DOHH2 (cell line): Measurements from ENCODE around the gene SLC39A11.

Experiments
- H3F3A ChIP-seq: fragments of 200-600 bp; sonication (generic), shearing (Covaris generic); 2 replicates; pipeline ENCODE4 v1.6.0; 2016; ENCODE audit warnings: antibody characterized with exemption, mild to moderate bottlenecking; ENCODE audit not compliant: control insufficient read depth, insufficient read depth
- H3K27ac ChIP-seq: fragments of 200-600 bp; sonication (generic); 2 replicates; pipeline ENCODE4 v1.5.1; 2014; ENCODE audit warnings: low read depth, mild to moderate bottlenecking, low read length, moderate library complexity
- H3K27me3 ChIP-seq: fragments of 200-600 bp; sonication (generic); 2 replicates; pipeline ENCODE4 v1.6.1; 2014; ENCODE audit warnings: mild to moderate bottlenecking, low read length, mixed read lengths; ENCODE audit not compliant: control insufficient read depth
- H3K36me3 ChIP-seq: fragments of 200-600 bp; sonication (generic); 2 replicates; pipeline ENCODE4 v1.6.1; 2014; ENCODE audit warnings: mild to moderate bottlenecking, low read length, moderate library complexity, mixed read lengths; ENCODE audit not compliant: control insufficient read depth
- H3K4me1 ChIP-seq: fragments of 200-600 bp; sonication (generic); 2 replicates; pipeline ENCODE4 v1.6.1; 2014; ENCODE audit warnings: mild to moderate bottlenecking, low read length, mixed read lengths; ENCODE audit not compliant: control insufficient read depth
- H3K4me2 ChIP-seq: fragments of 200-600 bp; sonication (generic); 2 replicates; pipeline ENCODE4 v1.6.0; 2014; ENCODE audit warnings: mild to moderate bottlenecking, low read length, moderate library complexity
- H3K4me3 ChIP-seq: fragments of 200-600 bp; sonication (generic); 2 replicates; pipeline ENCODE4 v1.5.1; 2014; ENCODE audit warnings: mild to moderate bottlenecking, low read length, mixed read lengths
- H3K79me2 ChIP-seq: fragments of 200-600 bp; sonication (generic); 2 replicates; pipeline ENCODE4 v1.6.1; 2014; ENCODE audit warnings: mild to moderate bottlenecking, low read length, mixed read lengths; ENCODE audit not compliant: control insufficient read depth
- H3K9me2 ChIP-seq: fragments of 200-600 bp; sonication (generic); replicated peaks from 2 replicates; pipeline ENCODE4 v1.6.1; 2014; ENCODE audit warnings: mild to moderate bottlenecking, low read length, mixed read lengths; ENCODE audit not compliant: control insufficient read depth
- H3K9me3 ChIP-seq: fragments of 200-600 bp; sonication (generic); 2 replicates; pipeline ENCODE4 v1.6.1; 2014; ENCODE audit warnings: antibody characterized with exemption, low read length, mixed read lengths; ENCODE audit not compliant: control insufficient read depth, insufficient read depth
- H4K20me1 ChIP-seq: fragments of 200-600 bp; sonication (generic); 2 replicates; pipeline ENCODE4 v1.6.0; 2014; ENCODE audit warnings: low read depth, mild to moderate bottlenecking, antibody characterized with exemption, low read length, moderate library complexity; ENCODE audit not compliant: control insufficient read depth, insufficient read depth
- CTCF ChIP-seq: fragments of 200-600 bp; sonication (generic); IDR thresholded peaks from one replicate; pipeline ENCODE4 v1.5.1; 2014; ENCODE audit warnings: antibody characterized with exemption, mild to moderate bottlenecking, low read depth, low read length; ENCODE audit not compliant: poor library complexity, severe bottlenecking
- EZH2phosphoT487 ChIP-seq: fragments of 200-600 bp; sonication (generic); IDR thresholded peaks from 2 replicates; pipeline ENCODE4 v1.6.1; 2017; ENCODE audit warnings: borderline replicate concordance, mild to moderate bottlenecking, antibody characterized with exemption, low read length, moderate library complexity, mixed read lengths

Gene SLC39A11

GRCh38 chr17:72846399-72846798 lies 246.1 kb downstream of the SLC39A11 start:
- no peak for TF ChIP-seq CTCF
- TF ChIP-seq EZH2phosphoT487 = no peak
- no peaks in the 10 kb centered on the region for H3K9me2 ChIP-seq
- no peaks in the 10 kb centered on the region for H4K20me1 ChIP-seq
- no peak overlapping the region for H3K27ac ChIP-seq
- no peaks in the 10 kb centered on the region for H3F3A ChIP-seq
- no peak overlapping the region for H3K4me2 ChIP-seq
- no peaks in the 10 kb centered on the region for H3K36me3 ChIP-seq
- H3K4me1 ChIP-seq = no peaks in the 10 kb centered on the region
- H3K27me3 ChIP-seq = no peaks in the 10 kb centered on the region
- no peaks in the 10 kb centered on the region for H3K79me2 ChIP-seq
- no peaks in the 10 kb centered on the region for H3K9me3 ChIP-seq
- H3K4me3 ChIP-seq = no peak overlapping the region

GRCh38 chr17:72843591-72843990 lies 248.9 kb downstream of the SLC39A11 start:
- no peak overlapping the region for H3K4me2 ChIP-seq
- no peak overlapping the region for H3K27ac ChIP-seq
- no peak for TF ChIP-seq EZH2phosphoT487
- TF ChIP-seq CTCF = no peak
- no peaks in the 10 kb centered on the region for H3K4me1 ChIP-seq
- no peaks in the 10 kb centered on the region for H4K20me1 ChIP-seq
- no peaks in the 10 kb centered on the region for H3K79me2 ChIP-seq
- H3K27me3 ChIP-seq = no peaks in the 10 kb centered on the region
- no peaks in the 10 kb centered on the region for H3K36me3 ChIP-seq
- H3F3A ChIP-seq = no peaks in the 10 kb centered on the region
- no peaks in the 10 kb centered on the region for H3K9me2 ChIP-seq
- H3K4me3 ChIP-seq = no peak overlapping the region
- H3K9me3 ChIP-seq = no peaks in the 10 kb centered on the region

- Histone ChIP-seq H3K27ac (no peak overlapping the region), H4K20me1 (no peaks in the 10 kb centered on the region), H3K4me1 (no peaks in the 10 kb centered on the region), H3K9me2 (no peaks in the 10 kb centered on the region), H3K27me3 (no peaks in the 10 kb centered on the region), H3K36me3 (no peaks in the 10 kb centered on the region), H3F3A (no peaks in the 10 kb centered on the region), H3K4me2 (no peak overlapping the region), H3K9me3 (no peaks in the 10 kb centered on the region), H3K4me3 (no peak overlapping the region), H3K79me2 (no peaks in the 10 kb centered on the region)
- TF ChIP-seq CTCF (no peak), EZH2phosphoT487 (no peak)
Observed at GRCh38 chr17:72840019-72840418, 252.5 kb downstream of the SLC39A11 start.
